ENCODE measurements around the gene RMND5B. TPM values are rescaled to one million over a fixed set of nuclear protein-coding genes. Genes with fewer than 3 reads are reported as not detected.

The RMND5B gene
- total RNA-seq, 2 experiments from 2014 or later: 12.0 to 13.8 TPM

- TF ChIP-seq, protein P1, sequence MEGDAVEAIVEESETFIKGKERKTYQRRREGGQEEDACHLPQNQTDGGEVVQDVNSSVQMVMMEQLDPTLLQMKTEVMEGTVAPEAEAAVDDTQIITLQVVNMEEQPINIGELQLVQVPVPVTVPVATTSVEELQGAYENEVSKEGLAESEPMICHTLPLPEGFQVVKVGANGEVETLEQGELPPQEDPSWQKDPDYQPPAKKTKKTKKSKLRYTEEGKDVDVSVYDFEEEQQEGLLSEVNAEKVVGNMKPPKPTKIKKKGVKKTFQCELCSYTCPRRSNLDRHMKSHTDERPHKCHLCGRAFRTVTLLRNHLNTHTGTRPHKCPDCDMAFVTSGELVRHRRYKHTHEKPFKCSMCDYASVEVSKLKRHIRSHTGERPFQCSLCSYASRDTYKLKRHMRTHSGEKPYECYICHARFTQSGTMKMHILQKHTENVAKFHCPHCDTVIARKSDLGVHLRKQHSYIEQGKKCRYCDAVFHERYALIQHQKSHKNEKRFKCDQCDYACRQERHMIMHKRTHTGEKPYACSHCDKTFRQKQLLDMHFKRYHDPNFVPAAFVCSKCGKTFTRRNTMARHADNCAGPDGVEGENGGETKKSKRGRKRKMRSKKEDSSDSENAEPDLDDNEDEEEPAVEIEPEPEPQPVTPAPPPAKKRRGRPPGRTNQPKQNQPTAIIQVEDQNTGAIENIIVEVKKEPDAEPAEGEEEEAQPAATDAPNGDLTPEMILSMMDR (IDR thresholded peaks at IDR 0.05): no peak
- Histone ChIP-seq H3K4me3 (ENCODE audit: low read length) (no peak overlapping the region), H3K36me3 (ENCODE audit: insufficient read depth, low read length) (no peaks in the 10 kb centered on the region), H3K4me1 (ENCODE audit: insufficient read depth, low read length) (peaks cover 5% of the 10 kb centered on the region), H3K27me3 (ENCODE audit: control insufficient read depth in 1 of 2, insufficient read depth in 2 of 2, low read length in 2 of 2) (no peaks in the 10 kb centered on the region), H3K9me3 (ENCODE audit: control insufficient read depth in 1 of 2, insufficient read depth in 1 of 2, low read length in 2 of 2) (no peaks in the 10 kb centered on the region), H3K27ac (ENCODE audit: low read depth in 1 of 2, low read length in 2 of 2) (no peak overlapping the region)
- Mint-ChIP-seq H3K27ac (no peak overlapping the region), H3K4me1 (ENCODE audit: low read depth) (peaks cover 7% of the 10 kb centered on the region), H3K9me3 (no peaks in the 10 kb centered on the region), H3K4me3 (no peak overlapping the region), H3K27me3 (peaks cover 6% of the 10 kb centered on the region), H3K36me3 (ENCODE audit: low read depth) (no peaks in the 10 kb centered on the region)
- intact Hi-C loops (cut with DNase I, micrococcal nuclease): no loop called here
- ATAC-seq (ENCODE audit: poor library complexity): no peak
- ChIA-PET POLR2A (no interaction called here), CTCF (no interaction called here)
- no peak for DNase-seq
These were observed 46.8 kb downstream of the RMND5B start for GRCh38 chr5:178177569-178177968.

GRCh38 chr5:178180141-178180863 is 49.5 kb downstream of the RMND5B start:
- no peaks in the 10 kb centered on the region for H3K36me3 Mint-ChIP-seq (ENCODE audit: low read depth)
- Histone ChIP-seq H3K27me3 (ENCODE audit: control insufficient read depth in 1 of 2, insufficient read depth in 2 of 2, low read length in 2 of 2) (no peaks in the 10 kb centered on the region), H3K27ac (ENCODE audit: low read depth in 1 of 2, low read length in 2 of 2) (no peak overlapping the region), H3K4me3 (ENCODE audit: low read length) (no peak overlapping the region), H3K4me1 (ENCODE audit: insufficient read depth, low read length) (peaks cover 5% of the 10 kb centered on the region), H3K36me3 (ENCODE audit: insufficient read depth, low read length) (no peaks in the 10 kb centered on the region), H3K9me3 (ENCODE audit: control insufficient read depth in 1 of 2, insufficient read depth in 1 of 2, low read length in 2 of 2) (no peaks in the 10 kb centered on the region)
- intact Hi-C loops (cut with DNase I, micrococcal nuclease): no loop called here
- DNase-seq: no peak
- ChIA-PET POLR2A (no interaction called here), CTCF (no interaction called here)
- TF ChIP-seq, protein P1 (IDR thresholded peaks at IDR 0.05): no peak
- H3K4me3 Mint-ChIP-seq: no peak overlapping the region
- no peak for ATAC-seq (ENCODE audit: poor library complexity)
- no peaks in the 10 kb centered on the region for H3K9me3 Mint-ChIP-seq
- no peak overlapping the region for H3K27ac Mint-ChIP-seq
- peaks cover 6% of the 10 kb centered on the region for H3K27me3 Mint-ChIP-seq
- H3K4me1 Mint-ChIP-seq (ENCODE audit: low read depth): peaks cover 7% of the 10 kb centered on the region

DNA sequence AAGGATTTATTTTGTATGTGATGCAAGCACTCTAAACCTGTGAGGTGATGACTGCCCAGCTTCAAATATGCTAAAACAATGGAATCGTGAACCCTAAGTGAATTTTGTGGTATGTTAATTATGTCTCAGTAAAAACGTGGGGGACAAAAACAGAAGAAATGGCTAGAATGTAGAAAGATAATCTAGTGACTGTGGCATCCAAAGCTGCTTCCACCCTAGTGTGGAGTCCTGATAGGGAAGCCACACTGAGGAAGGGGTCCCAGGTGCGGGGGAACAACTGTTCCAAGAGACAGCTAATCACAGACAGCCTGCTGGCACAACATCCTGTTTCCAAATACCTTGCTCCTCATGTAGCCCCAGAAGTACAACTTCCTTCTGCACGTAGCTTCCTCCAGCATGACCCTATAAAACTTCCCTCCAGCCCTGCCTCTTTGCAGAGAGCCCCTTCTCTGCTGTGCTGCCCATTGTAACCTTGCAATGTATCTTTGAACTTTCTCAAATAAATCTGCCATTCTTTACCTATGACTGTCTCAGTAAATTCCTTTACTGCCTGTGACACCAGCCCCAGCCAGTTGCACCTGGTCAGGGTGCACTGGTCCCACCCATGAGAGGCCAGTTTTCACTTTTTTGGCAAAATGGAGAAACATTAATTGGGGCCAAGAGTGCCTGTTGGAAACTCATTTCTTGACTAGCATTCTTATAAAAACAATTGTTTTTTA is 51.5 kb downstream of the RMND5B start:
- no peaks in the 10 kb centered on the region for H3K36me3 Mint-ChIP-seq (ENCODE audit: low read depth)
- ATAC-seq (ENCODE audit: poor library complexity): no peak
- CTCF ChIA-PET: no interaction called here

More for the DNA sequence above, 51.5 kb downstream of the RMND5B start:
- peaks cover 6% of the 10 kb centered on the region for H3K27me3 Mint-ChIP-seq
- H3K4me1 Mint-ChIP-seq (ENCODE audit: low read depth): peaks cover 7% of the 10 kb centered on the region
- Histone ChIP-seq H3K27me3 (ENCODE audit: control insufficient read depth in 1 of 2, insufficient read depth in 2 of 2, low read length in 2 of 2) (no peaks in the 10 kb centered on the region), H3K36me3 (ENCODE audit: insufficient read depth, low read length) (no peaks in the 10 kb centered on the region), H3K4me3 (ENCODE audit: low read length) (no peak overlapping the region), H3K4me1 (ENCODE audit: insufficient read depth, low read length) (peaks cover 5% of the 10 kb centered on the region), H3K9me3 (ENCODE audit: control insufficient read depth in 1 of 2, insufficient read depth in 1 of 2, low read length in 2 of 2) (no peaks in the 10 kb centered on the region), H3K27ac (ENCODE audit: low read depth in 1 of 2, low read length in 2 of 2) (no peak overlapping the region)
- H3K4me3 Mint-ChIP-seq: no peak overlapping the region
- TF ChIP-seq, protein P1 (IDR thresholded peaks at IDR 0.05): no peak
- no peak overlapping the region for H3K27ac Mint-ChIP-seq
- intact Hi-C loops (cut with DNase I, micrococcal nuclease): no loop called here
- no peaks in the 10 kb centered on the region for H3K9me3 Mint-ChIP-seq
- POLR2A ChIA-PET: interaction anchor here (0.7 to 1.4 kb wide), 2 partner anchors 22 to 82 kb away, joined by 3 to 4 read pairs; partner anchors contain the start of gene HNRNPAB
- no peak for DNase-seq

Data from CD4-positive, alpha-beta T cell (primary cell).